SU-DHL-6 (cell line): ENCODE data around the gene COX15.

Experiments used
- H2AFZ ChIP-seq: fragments of 200-600 bp; sonication (generic); 2 replicates; pipeline ENCODE4 v1.6.1; 2014; ENCODE audit warnings: low read depth, mild to moderate bottlenecking, moderate library complexity, mixed read lengths, antibody characterized with exemption, low read length; ENCODE audit not compliant: severe bottlenecking
- H3F3A ChIP-seq: fragments of 200-600 bp; shearing (Covaris generic); 2 replicates; pipeline ENCODE4 v1.6.0; 2016; ENCODE audit warnings: antibody characterized with exemption, mild to moderate bottlenecking; ENCODE audit not compliant: insufficient read depth
- H3K27ac ChIP-seq: fragments of 200-600 bp; sonication (generic); 2 replicates; pipeline ENCODE4 v1.5.1; 2016; ENCODE audit warnings: low read depth, mild to moderate bottlenecking, low read length, moderate library complexity, mixed read lengths
- H3K27me3 ChIP-seq: fragments of 200-600 bp; sonication (generic), shearing (Covaris generic); 2 replicates; pipeline ENCODE4 v1.6.0; 2014; ENCODE audit warnings: mild to moderate bottlenecking, low read length
- H3K36me3 ChIP-seq: fragments of 200-600 bp; sonication (generic); 2 replicates; pipeline ENCODE4 v1.6.1; 2014; ENCODE audit warnings: mild to moderate bottlenecking, low read length, mixed read lengths
- H3K4me2 ChIP-seq: fragments of 300-600, 200-600 bp; shearing (Covaris generic), sonication (generic); 2 replicates; pipeline ENCODE4 v1.6.0; 2014; ENCODE audit warnings: low read length, low read depth, mild to moderate bottlenecking; ENCODE audit not compliant: poor library complexity, severe bottlenecking
- H3K4me3 ChIP-seq: fragments of 200-600 bp; sonication (generic); 2 replicates; pipeline ENCODE4 v1.5.1; 2014; ENCODE audit warnings: antibody characterized with exemption, low read length, mild to moderate bottlenecking, mixed read lengths; ENCODE audit not compliant: insufficient read depth, poor library complexity, severe bottlenecking
- H3K79me2 ChIP-seq: fragments of 200-600 bp; sonication (generic); 2 replicates; pipeline ENCODE4 v1.6.1; 2014; ENCODE audit warnings: mild to moderate bottlenecking, low read length, moderate library complexity; ENCODE audit not compliant: insufficient read depth
- H3K9ac ChIP-seq: fragments of 200-600 bp; sonication (generic); 2 replicates; pipeline ENCODE4 v1.7.0; 2014; ENCODE audit warnings: mild to moderate bottlenecking, low read length
- H3K9me2 ChIP-seq: fragments of 200-600 bp; sonication (generic); replicated peaks from 2 replicates; pipeline ENCODE4 v1.6.1; 2014; ENCODE audit warnings: low read length; ENCODE audit not compliant: insufficient read depth
- H3K9me3 ChIP-seq: fragments of 200-600 bp; sonication (generic); 2 replicates; pipeline ENCODE4 v1.6.1; 2014; ENCODE audit warnings: low read length, mixed read lengths; ENCODE audit not compliant: insufficient read depth
- H4K20me1 ChIP-seq: fragments of 200-600 bp; sonication (generic); 2 replicates; pipeline ENCODE4 v1.6.1; 2014; ENCODE audit warnings: low read depth, mild to moderate bottlenecking, antibody characterized with exemption, low read length, moderate library complexity, mixed read lengths
- EZH2phosphoT487 ChIP-seq: fragments of 200-600 bp; sonication (generic), shearing (Covaris generic); conservative IDR thresholded peaks from 2 replicates; pipeline ENCODE4 v1.6.1; 2018; ENCODE audit warnings: mild to moderate bottlenecking, antibody characterized with exemption, low read length, moderate library complexity, mixed read lengths
- TF ChIP-seq, protein P1 (sequence below): fragments of 200-600 bp; sonication (generic); IDR thresholded peaks from one replicate; pipeline ENCODE4 v1.5.1; 2017; ENCODE audit warnings: antibody characterized with exemption, mild to moderate bottlenecking, low read length, moderate library complexity; ENCODE audit not compliant: insufficient read depth, poor library complexity, severe bottlenecking

Gene COX15

DNA sequence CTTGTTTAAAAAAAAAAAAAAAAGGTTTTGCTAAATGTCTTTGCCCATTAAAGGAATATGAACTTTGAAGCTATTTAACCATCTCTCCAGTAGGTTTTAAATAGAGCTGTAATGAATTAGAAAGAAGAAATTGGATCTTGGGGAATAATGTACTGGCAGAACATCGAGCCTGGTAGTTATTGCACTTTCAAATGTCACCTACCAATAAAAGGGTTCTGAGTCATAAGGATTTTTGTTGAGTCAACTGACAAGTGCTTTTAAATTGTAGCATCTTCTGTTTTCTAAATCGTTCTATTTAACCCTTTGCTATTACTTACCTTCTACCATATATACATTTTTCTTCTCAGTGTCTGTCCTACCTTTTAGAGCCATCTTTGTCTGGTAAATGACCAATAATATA, 10.8 kb upstream of the COX15 start:
- Histone ChIP-seq H3F3A (no peaks in the 10 kb centered on the region), H3K4me2 (no peak overlapping the region), H3K79me2 (peaks cover 24% of the 10 kb centered on the region), H4K20me1 (no peaks in the 10 kb centered on the region), H3K9me2 (no peaks in the 10 kb centered on the region), H3K9me3 (peaks cover 8% of the 10 kb centered on the region; the same call in 1 of the 2 replicates), H3K9ac (no peak overlapping the region), H3K27me3 (no peaks in the 10 kb centered on the region), H2AFZ (no peak overlapping the region), H3K36me3 (peaks cover 65% of the 10 kb centered on the region), H3K27ac (no peak overlapping the region), H3K4me3 (no peak overlapping the region)
- TF ChIP-seq, protein P1, sequence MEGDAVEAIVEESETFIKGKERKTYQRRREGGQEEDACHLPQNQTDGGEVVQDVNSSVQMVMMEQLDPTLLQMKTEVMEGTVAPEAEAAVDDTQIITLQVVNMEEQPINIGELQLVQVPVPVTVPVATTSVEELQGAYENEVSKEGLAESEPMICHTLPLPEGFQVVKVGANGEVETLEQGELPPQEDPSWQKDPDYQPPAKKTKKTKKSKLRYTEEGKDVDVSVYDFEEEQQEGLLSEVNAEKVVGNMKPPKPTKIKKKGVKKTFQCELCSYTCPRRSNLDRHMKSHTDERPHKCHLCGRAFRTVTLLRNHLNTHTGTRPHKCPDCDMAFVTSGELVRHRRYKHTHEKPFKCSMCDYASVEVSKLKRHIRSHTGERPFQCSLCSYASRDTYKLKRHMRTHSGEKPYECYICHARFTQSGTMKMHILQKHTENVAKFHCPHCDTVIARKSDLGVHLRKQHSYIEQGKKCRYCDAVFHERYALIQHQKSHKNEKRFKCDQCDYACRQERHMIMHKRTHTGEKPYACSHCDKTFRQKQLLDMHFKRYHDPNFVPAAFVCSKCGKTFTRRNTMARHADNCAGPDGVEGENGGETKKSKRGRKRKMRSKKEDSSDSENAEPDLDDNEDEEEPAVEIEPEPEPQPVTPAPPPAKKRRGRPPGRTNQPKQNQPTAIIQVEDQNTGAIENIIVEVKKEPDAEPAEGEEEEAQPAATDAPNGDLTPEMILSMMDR = no peak
- no peak for TF ChIP-seq EZH2phosphoT487

DNA sequence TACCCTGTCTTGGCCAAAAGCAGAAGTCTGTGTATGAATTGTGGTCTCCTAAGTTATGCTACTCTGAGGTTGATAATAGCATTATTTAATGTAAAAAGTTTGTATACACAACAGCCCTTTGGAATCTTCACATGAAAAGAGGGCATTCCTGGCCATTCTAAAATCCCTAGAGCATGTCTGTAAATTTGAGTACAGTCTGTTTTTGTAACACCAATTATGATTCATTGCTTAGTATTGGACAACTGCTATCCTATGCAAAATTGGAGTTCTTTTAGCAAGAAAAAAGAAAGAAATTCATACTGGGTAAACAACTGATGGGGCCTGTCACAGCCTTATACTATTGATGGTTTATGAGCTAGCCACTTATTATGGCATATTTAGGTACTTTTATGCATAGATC, 10.3 kb upstream of the COX15 start:
- no peak overlapping the region for H3K4me3 ChIP-seq
- peaks cover 65% of the 10 kb centered on the region for H3K36me3 ChIP-seq

DNA sequence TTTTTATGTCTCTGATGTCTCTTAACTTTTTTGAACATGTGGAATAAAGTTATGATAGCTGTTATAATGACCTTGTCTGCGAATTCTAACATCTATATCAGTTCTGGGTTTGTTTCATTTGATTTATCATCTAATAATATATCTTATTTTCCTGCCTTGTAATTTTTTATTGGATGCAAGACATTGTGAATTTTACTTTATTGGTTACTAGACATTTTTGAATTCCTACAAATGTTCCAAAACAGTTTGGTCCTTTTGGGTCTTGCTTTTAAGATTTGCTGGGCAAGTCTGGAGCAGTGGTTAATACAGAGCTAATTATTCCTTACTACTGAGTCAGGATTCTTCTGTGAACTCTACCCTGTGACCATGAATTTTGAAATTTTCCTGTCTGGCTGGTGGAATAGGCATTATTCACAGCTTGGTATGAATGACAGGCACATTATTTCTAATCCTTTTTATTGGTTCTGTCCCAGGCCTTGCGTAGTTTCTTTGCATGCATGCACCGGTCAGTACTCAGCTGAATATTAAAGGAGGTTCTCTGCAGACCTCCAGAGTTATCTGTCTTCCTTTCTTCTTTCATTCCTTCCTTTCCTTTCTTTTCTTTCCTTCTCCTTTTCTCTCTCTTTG, 9.1 kb upstream of the COX15 start:
- Histone ChIP-seq H2AFZ (no peak overlapping the region), H3K4me3 (no peak overlapping the region), H3K79me2 (peaks cover 30% of the 10 kb centered on the region), H3F3A (no peaks in the 10 kb centered on the region), H3K36me3 (peaks cover 75% of the 10 kb centered on the region), H3K27me3 (no peaks in the 10 kb centered on the region), H3K9me2 (no peaks in the 10 kb centered on the region), H3K4me2 (no peak overlapping the region), H3K27ac (no peak overlapping the region), H3K9ac (no peak overlapping the region), H4K20me1 (no peaks in the 10 kb centered on the region), H3K9me3 (peaks cover 8% of the 10 kb centered on the region; the same call in 1 of the 2 replicates)
- TF ChIP-seq, protein P1 = no peak
- no peak for TF ChIP-seq EZH2phosphoT487

More for the DNA sequence above, 10.3 kb upstream of the COX15 start:
- Histone ChIP-seq H3K9me3 (peaks cover 8% of the 10 kb centered on the region; the same call in 1 of the 2 replicates), H3K9ac (no peak overlapping the region), H3K27ac (no peak overlapping the region), H3K79me2 (peaks cover 29% of the 10 kb centered on the region), H2AFZ (no peak overlapping the region), H3K27me3 (no peaks in the 10 kb centered on the region), H3F3A (no peaks in the 10 kb centered on the region), H4K20me1 (no peaks in the 10 kb centered on the region), H3K9me2 (no peaks in the 10 kb centered on the region), H3K4me2 (no peak overlapping the region)
- TF ChIP-seq, protein P1 = no peak
- TF ChIP-seq EZH2phosphoT487 = no peak
